IPS-20b (cell line): ENCODE results near the gene CFAP47.

Source experiments
- H3K27ac ChIP-seq: one replicate; pipeline ENCODE4 v1.5.1; 2013; ENCODE audit warnings: low read length
- H3K27me3 ChIP-seq: 2 replicates; pipeline ENCODE4 v1.6.1; 2013; ENCODE audit warnings: mild to moderate bottlenecking, low read length, inconsistent platforms; ENCODE audit not compliant: insufficient read depth
- H3K36me3 ChIP-seq: 2 replicates; pipeline ENCODE4 v1.6.1; 2013; ENCODE audit warnings: low read depth, mild to moderate bottlenecking, inconsistent platforms, low read length, moderate library complexity; ENCODE audit not compliant: insufficient read depth
- H3K4me1 ChIP-seq: 2 replicates; pipeline ENCODE4 v1.6.1; 2013; ENCODE audit warnings: mild to moderate bottlenecking, control low read depth, inconsistent platforms, low read length, moderate library complexity; ENCODE audit not compliant: insufficient read depth
- H3K4me3 ChIP-seq: 2 replicates; pipeline ENCODE4 v1.5.1; 2013; ENCODE audit warnings: mild to moderate bottlenecking, low read length, inconsistent platforms
- H3K9ac ChIP-seq: 2 replicates; pipeline ENCODE4 v1.6.1; 2013; ENCODE audit warnings: low read depth, mild to moderate bottlenecking, inconsistent platforms, low read length, moderate library complexity
- H3K9me3 ChIP-seq: 2 replicates; pipeline ENCODE4 v1.6.1; 2013; ENCODE audit warnings: mild to moderate bottlenecking, low read depth, low read length, inconsistent platforms; ENCODE audit not compliant: insufficient read depth

The CFAP47 gene

GRCh38 chrX:36266155-36266554 lies 346.6 kb downstream of the CFAP47 start:
- no peak overlapping the region for H3K4me3 ChIP-seq
- H3K36me3 ChIP-seq = no peaks in the 10 kb centered on the region
- no peak overlapping the region for H3K27ac ChIP-seq
- H3K27me3 ChIP-seq = no peaks in the 10 kb centered on the region
- no peaks in the 10 kb centered on the region for H3K4me1 ChIP-seq
- no peaks in the 10 kb centered on the region for H3K9me3 ChIP-seq
- H3K9ac ChIP-seq = no peak overlapping the region

DNA sequence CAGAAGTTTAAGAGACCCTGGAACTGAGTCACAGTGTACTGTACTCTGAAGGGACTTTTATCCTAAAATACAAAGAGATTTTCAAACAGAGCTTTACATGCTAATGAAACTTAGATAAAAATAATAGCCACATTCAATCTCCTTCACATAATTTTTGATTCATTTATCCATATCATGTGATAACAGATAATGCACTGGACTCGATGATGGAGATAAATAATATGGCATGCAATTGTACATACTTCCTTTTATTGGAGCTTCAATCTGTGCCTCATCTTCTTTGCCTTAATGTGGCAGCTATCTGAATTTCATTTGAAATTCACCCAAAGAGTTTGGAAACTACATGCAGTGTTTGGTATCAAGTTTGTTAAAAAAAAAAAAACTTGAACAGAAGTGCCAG lies 390.6 kb downstream of the CFAP47 start:
- H3K27me3 ChIP-seq = no peaks in the 10 kb centered on the region
- no peaks in the 10 kb centered on the region for H3K36me3 ChIP-seq

GRCh38 chrX:36314303-36314702 lies 394.8 kb downstream of the CFAP47 start:
- Histone ChIP-seq H3K4me3 (no peak overlapping the region), H3K36me3 (no peaks in the 10 kb centered on the region), H3K4me1 (no peaks in the 10 kb centered on the region), H3K9ac (no peak overlapping the region), H3K9me3 (no peaks in the 10 kb centered on the region), H3K27ac (no peak overlapping the region), H3K27me3 (no peaks in the 10 kb centered on the region)

More for the DNA sequence above, 390.6 kb downstream of the CFAP47 start:
- Histone ChIP-seq H3K9ac (no peak overlapping the region), H3K4me3 (no peak overlapping the region), H3K9me3 (no peaks in the 10 kb centered on the region), H3K27ac (no peak overlapping the region), H3K4me1 (no peaks in the 10 kb centered on the region)

- Histone ChIP-seq H3K27me3 (no peaks in the 10 kb centered on the region), H3K4me1 (no peaks in the 10 kb centered on the region)
Measured at GRCh38 chrX:36334572-36334971, 415.0 kb downstream of the CFAP47 start.

DNA sequence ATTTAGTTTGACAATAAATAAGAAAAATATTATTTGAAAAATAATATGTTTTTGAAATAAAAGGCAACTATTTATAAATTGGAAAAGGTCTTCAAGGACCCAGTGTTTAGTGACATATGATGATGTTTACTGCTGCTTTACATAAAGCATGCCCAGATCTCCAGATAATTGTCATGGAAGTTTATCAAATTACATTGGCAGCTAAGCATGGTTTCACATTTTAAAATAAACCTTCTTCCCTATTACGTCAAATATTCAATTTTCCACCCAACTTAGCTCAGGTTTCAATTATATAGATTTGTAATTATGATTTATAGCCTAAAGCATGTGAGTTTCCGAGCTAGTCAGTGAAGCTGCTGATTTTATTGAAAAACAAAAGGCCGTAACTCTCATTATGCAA lies 417.2 kb downstream of the CFAP47 start:
- no peaks in the 10 kb centered on the region for H3K9me3 ChIP-seq
- no peak overlapping the region for H3K9ac ChIP-seq
- H3K36me3 ChIP-seq = no peaks in the 10 kb centered on the region
- no peak overlapping the region for H3K4me3 ChIP-seq
- H3K27ac ChIP-seq = no peak overlapping the region
- H3K4me1 ChIP-seq = no peaks in the 10 kb centered on the region
- no peaks in the 10 kb centered on the region for H3K27me3 ChIP-seq

More at GRCh38 chrX:36334572-36334971, 415.0 kb downstream of the CFAP47 start:
- Histone ChIP-seq H3K9ac (no peak overlapping the region), H3K9me3 (no peaks in the 10 kb centered on the region), H3K4me3 (no peak overlapping the region), H3K36me3 (no peaks in the 10 kb centered on the region), H3K27ac (no peak overlapping the region)

DNA sequence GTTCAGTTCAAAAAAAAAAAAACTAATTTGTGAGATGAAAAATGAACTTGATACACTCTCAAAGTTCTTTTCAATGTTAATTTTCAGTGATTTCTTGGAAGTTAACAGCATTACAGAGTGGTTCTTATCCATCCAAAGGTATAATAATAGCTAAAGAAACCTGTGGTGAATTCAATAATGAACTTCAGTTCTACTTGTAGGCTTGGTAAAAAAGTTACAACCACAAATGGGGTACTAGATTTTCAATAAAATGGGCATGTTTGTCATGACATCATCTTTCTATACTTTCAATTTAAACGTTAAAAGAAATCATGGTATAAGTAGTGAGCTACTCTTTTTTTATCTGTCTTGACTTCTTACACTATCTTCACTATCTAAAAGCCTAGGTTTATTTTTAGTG lies 424.8 kb downstream of the CFAP47 start:
- no peak overlapping the region for H3K27ac ChIP-seq
- H3K27me3 ChIP-seq = no peaks in the 10 kb centered on the region
- no peak overlapping the region for H3K4me3 ChIP-seq
- H3K4me1 ChIP-seq = no peaks in the 10 kb centered on the region
- no peaks in the 10 kb centered on the region for H3K9me3 ChIP-seq
- no peaks in the 10 kb centered on the region for H3K36me3 ChIP-seq
- H3K9ac ChIP-seq = no peak overlapping the region

DNA sequence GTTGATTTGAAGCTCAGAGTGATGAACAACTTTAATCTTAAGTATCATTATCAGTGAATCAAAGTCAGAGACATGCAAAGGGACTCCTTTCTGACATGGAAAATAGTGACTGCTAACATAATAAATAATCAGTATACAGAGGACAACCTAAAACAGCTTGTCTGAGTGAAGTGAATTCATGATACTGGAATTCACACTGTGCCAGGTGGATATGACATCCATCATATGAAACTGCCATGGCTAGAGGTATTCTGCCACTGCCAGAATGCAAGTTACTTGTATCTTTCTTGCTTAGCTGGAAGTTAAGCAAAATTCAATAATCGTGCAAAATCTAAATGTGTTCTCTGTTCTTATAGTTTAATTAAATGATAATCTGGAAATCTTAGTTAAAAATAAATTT lies 429.0 kb downstream of the CFAP47 start:
- H3K36me3 ChIP-seq = no peaks in the 10 kb centered on the region
- H3K9me3 ChIP-seq = no peaks in the 10 kb centered on the region
- H3K27ac ChIP-seq = no peak overlapping the region
- H3K4me1 ChIP-seq = no peaks in the 10 kb centered on the region
- H3K4me3 ChIP-seq = no peak overlapping the region
- no peak overlapping the region for H3K9ac ChIP-seq
- H3K27me3 ChIP-seq = no peaks in the 10 kb centered on the region

- Histone ChIP-seq H3K9me3 (no peaks in the 10 kb centered on the region), H3K9ac (no peak overlapping the region), H3K27ac (no peak overlapping the region), H3K4me1 (no peaks in the 10 kb centered on the region), H3K27me3 (no peaks in the 10 kb centered on the region), H3K4me3 (no peak overlapping the region), H3K36me3 (no peaks in the 10 kb centered on the region)
Measured at GRCh38 chrX:36357855-36358254, 438.3 kb downstream of the CFAP47 start.

DNA sequence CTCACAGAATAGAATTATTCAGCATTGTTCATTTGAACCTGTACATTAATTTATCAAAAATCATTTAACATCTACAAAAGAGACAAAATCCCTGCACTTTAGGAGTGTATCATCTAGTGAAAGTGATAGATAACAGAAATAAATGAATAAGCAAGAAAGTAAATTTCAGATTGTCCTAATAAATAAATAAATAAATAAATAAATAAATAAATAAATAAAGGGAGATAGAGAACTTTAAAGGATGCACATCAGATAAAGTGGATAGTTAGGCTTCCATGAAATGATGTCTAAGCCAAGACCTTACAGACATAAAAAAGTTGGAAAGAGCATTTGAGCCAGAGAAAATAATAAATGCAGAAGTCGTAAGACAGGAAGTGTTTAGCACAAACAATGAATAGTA lies 444.7 kb downstream of the CFAP47 start:
- Histone ChIP-seq H3K36me3 (no peaks in the 10 kb centered on the region), H3K4me1 (no peaks in the 10 kb centered on the region), H3K9ac (no peak overlapping the region), H3K9me3 (no peaks in the 10 kb centered on the region), H3K4me3 (no peak overlapping the region), H3K27ac (no peak overlapping the region), H3K27me3 (no peaks in the 10 kb centered on the region)

GRCh38 chrX:36383495-36383894 lies 464.0 kb downstream of the CFAP47 start:
- Histone ChIP-seq H3K9ac (no peak overlapping the region), H3K9me3 (no peaks in the 10 kb centered on the region), H3K36me3 (no peaks in the 10 kb centered on the region), H3K27ac (no peak overlapping the region), H3K4me1 (no peaks in the 10 kb centered on the region), H3K4me3 (no peak overlapping the region), H3K27me3 (no peaks in the 10 kb centered on the region)

- no peak overlapping the region for H3K27ac ChIP-seq
- no peaks in the 10 kb centered on the region for H3K27me3 ChIP-seq
- no peaks in the 10 kb centered on the region for H3K4me1 ChIP-seq
- no peaks in the 10 kb centered on the region for H3K36me3 ChIP-seq
- H3K9ac ChIP-seq = no peak overlapping the region
- H3K4me3 ChIP-seq = no peak overlapping the region
- H3K9me3 ChIP-seq = no peaks in the 10 kb centered on the region
Measured at GRCh38 chrX:36388901-36389300, 469.4 kb downstream of the CFAP47 start.

GRCh38 chrX:36401774-36402173 lies 482.2 kb downstream of the CFAP47 start:
- H3K27ac ChIP-seq = no peak overlapping the region
- H3K9ac ChIP-seq = no peak overlapping the region
- H3K9me3 ChIP-seq = no peaks in the 10 kb centered on the region
- H3K27me3 ChIP-seq = no peaks in the 10 kb centered on the region
- H3K36me3 ChIP-seq = no peaks in the 10 kb centered on the region
- no peak overlapping the region for H3K4me3 ChIP-seq
- H3K4me1 ChIP-seq = no peaks in the 10 kb centered on the region

DNA sequence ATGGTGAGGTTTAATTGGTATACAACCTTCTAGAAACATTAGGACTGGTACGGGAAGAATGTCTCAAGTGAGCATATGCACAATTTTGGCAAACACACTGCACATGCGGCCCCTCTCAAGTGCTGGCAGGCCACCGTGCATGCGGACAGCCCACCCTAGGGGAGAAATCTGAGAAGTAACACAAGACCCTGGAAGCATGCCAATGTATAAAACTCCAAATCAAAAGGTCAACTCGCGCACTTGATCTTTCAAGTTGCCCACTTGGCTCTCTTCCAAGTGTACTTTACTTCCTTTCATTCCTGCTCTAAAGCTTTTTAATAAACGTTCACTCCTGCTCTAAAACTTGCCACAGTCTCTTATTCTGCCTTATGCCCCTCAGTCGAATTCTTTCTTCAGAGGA lies 488.3 kb downstream of the CFAP47 start:
- no peaks in the 10 kb centered on the region for H3K4me1 ChIP-seq
- H3K27me3 ChIP-seq = no peaks in the 10 kb centered on the region
- no peak overlapping the region for H3K4me3 ChIP-seq
- H3K9me3 ChIP-seq = no peaks in the 10 kb centered on the region
- no peak overlapping the region for H3K27ac ChIP-seq
- no peaks in the 10 kb centered on the region for H3K36me3 ChIP-seq
- H3K9ac ChIP-seq = no peak overlapping the region
